GM23338 (cell line): Measurements from ENCODE around the gene ZNF865.

Source experiments
- CTCF ChIP-seq, 2 experiments: fragments of 200-600 bp in 1 of 2; sonication (generic) in 1 of 2; conservative IDR thresholded peaks; 2 replicates each; pipeline versions ENCODE4 v1.5.1 to v1.6.1; 2016 to 2017; ENCODE audit warnings: antibody characterized with exemption in 2 of 2, low read depth in 2 of 2, mild to moderate bottlenecking in 2 of 2, moderate library complexity in 1 of 2
- EZH2 ChIP-seq: fragments of 200-600 bp; sonication (generic); IDR thresholded peaks from one replicate; pipeline ENCODE4 v1.8.0; 2017; ENCODE audit warnings: antibody characterized with exemption, mild to moderate bottlenecking, low read depth; ENCODE audit not compliant: unreplicated experiment
- EZH2phosphoT487 ChIP-seq: fragments of 200-600 bp; sonication (generic); IDR thresholded peaks from one replicate; pipeline ENCODE4 v1.8.1; 2018; ENCODE audit warnings: antibody characterized with exemption; ENCODE audit not compliant: unreplicated experiment

GRCh38 chr19:55566823-55567222 is 38.6 kb upstream of the ZNF865 start:
- no peak for TF ChIP-seq EZH2phosphoT487
- TF ChIP-seq CTCF (conservative IDR thresholded peaks at IDR 0.05; ENCODE audit: low read depth in 2 of 2): no peak
- no peak for TF ChIP-seq EZH2
